G401.6 (cell line): ENCODE data around the gene LRBA.

ENCODE experiments used
- FAIRE-seq: peaks from 2 replicates; lab custom pipeline; 2012; peaks lifted over from hg19 to GRCh38; lab: Jason Lieb, UNC

LRBA gene

GRCh38 chr4:150316332-150317205 lies 698.5 kb downstream of the LRBA start:
- no peak for FAIRE-seq

- FAIRE-seq: no peak
Measured at GRCh38 chr4:150315691-150316090, 699.4 kb downstream of the LRBA start.

- FAIRE-seq: no peak
Measured at GRCh38 chr4:150315175-150315574, 699.9 kb downstream of the LRBA start.

GRCh38 chr4:150314031-150314430 lies 701.1 kb downstream of the LRBA start:
- FAIRE-seq: no peak

- FAIRE-seq: no peak
Measured at GRCh38 chr4:150310159-150310895, 704.8 kb downstream of the LRBA start.

- FAIRE-seq: peak; percentile 90
Measured at GRCh38 chr4:150308824-150309472, 706.1 kb downstream of the LRBA start.

GRCh38 chr4:150306719-150307118 lies 708.4 kb downstream of the LRBA start:
- FAIRE-seq: no peak

- FAIRE-seq: no peak
Measured at GRCh38 chr4:150305995-150306394, 709.1 kb downstream of the LRBA start.

- FAIRE-seq: no peak
Measured at GRCh38 chr4:150302553-150302952, 712.5 kb downstream of the LRBA start.

GRCh38 chr4:150299816-150300215 lies 715.3 kb downstream of the LRBA start:
- no peak for FAIRE-seq

GRCh38 chr4:150297861-150298474 lies 717.1 kb downstream of the LRBA start:
- peak; percentile 94 for FAIRE-seq

- FAIRE-seq: no peak
Measured at GRCh38 chr4:150289881-150290280, 725.2 kb downstream of the LRBA start.

- no peak for FAIRE-seq
Measured at GRCh38 chr4:150289198-150289597, 725.9 kb downstream of the LRBA start.

- FAIRE-seq: no peak
Measured at GRCh38 chr4:150286656-150287055, 728.4 kb downstream of the LRBA start.

- no peak for FAIRE-seq
Measured at GRCh38 chr4:150283689-150284088, 731.4 kb downstream of the LRBA start.

- no peak for FAIRE-seq
Measured at GRCh38 chr4:150280975-150281374, 734.1 kb downstream of the LRBA start.

GRCh38 chr4:150280081-150280895 lies 734.8 kb downstream of the LRBA start:
- no peak for FAIRE-seq

- FAIRE-seq: no peak
Measured at GRCh38 chr4:150278206-150278605, 736.9 kb downstream of the LRBA start.

GRCh38 chr4:150268444-150268843 lies 746.6 kb downstream of the LRBA start:
- no peak for FAIRE-seq

- FAIRE-seq: no peak
Measured at GRCh38 chr4:150265806-150266205, 749.3 kb downstream of the LRBA start.

- FAIRE-seq: no peak
Measured at GRCh38 chr4:150264595-150265161, 750.4 kb downstream of the LRBA start.
